GM21737 (cell line): Measurements from ENCODE around the gene L3MBTL3.

Experiments used
- ATAC-seq: cut with Tn5 transposase; IDR thresholded peaks from one replicate; pipeline ENCODE4 v1.9.1; 2021; ENCODE audit warnings: mild to moderate bottlenecking, moderate library complexity; ENCODE audit not compliant: unreplicated experiment

Gene L3MBTL3

GRCh38 chr6:130026859-130027258, 8.5 kb downstream of the L3MBTL3 start:
- no peak for ATAC-seq

GRCh38 chr6:130027948-130028347, 9.6 kb downstream of the L3MBTL3 start:
- ATAC-seq: peak; percentile 94

- no peak for ATAC-seq
These were observed 10.8 kb downstream of the L3MBTL3 start for GRCh38 chr6:130029163-130029562.

- ATAC-seq: no peak
These were observed 14.5 kb downstream of the L3MBTL3 start for GRCh38 chr6:130032758-130033340.

- ATAC-seq: no peak
These were observed 15.6 kb downstream of the L3MBTL3 start for GRCh38 chr6:130033949-130034348.

- no peak for ATAC-seq
These were observed 16.2 kb downstream of the L3MBTL3 start for GRCh38 chr6:130034378-130035146.

GRCh38 chr6:130035211-130035610, 16.8 kb downstream of the L3MBTL3 start:
- ATAC-seq: no peak

- ATAC-seq: no peak
These were observed 18.9 kb downstream of the L3MBTL3 start for GRCh38 chr6:130037207-130037811.

- ATAC-seq: no peak
These were observed 23.2 kb downstream of the L3MBTL3 start for GRCh38 chr6:130041594-130041993.

- no peak for ATAC-seq
These were observed 25.0 kb downstream of the L3MBTL3 start for GRCh38 chr6:130043344-130043743.

GRCh38 chr6:130045622-130046021, 27.2 kb downstream of the L3MBTL3 start:
- no peak for ATAC-seq

GRCh38 chr6:130046671-130047070, 28.3 kb downstream of the L3MBTL3 start:
- ATAC-seq: no peak

GRCh38 chr6:130047088-130047995, 29.0 kb downstream of the L3MBTL3 start:
- ATAC-seq: no peak

- no peak for ATAC-seq
These were observed 31.8 kb downstream of the L3MBTL3 start for GRCh38 chr6:130050230-130050629.

- ATAC-seq: no peak
These were observed 36.3 kb downstream of the L3MBTL3 start for GRCh38 chr6:130054725-130055124.

- ATAC-seq: no peak
These were observed 36.9 kb downstream of the L3MBTL3 start for GRCh38 chr6:130055271-130055670.

GRCh38 chr6:130057495-130057894, 39.1 kb downstream of the L3MBTL3 start:
- no peak for ATAC-seq

GRCh38 chr6:130063806-130064205, 45.4 kb downstream of the L3MBTL3 start:
- ATAC-seq: no peak

GRCh38 chr6:130065609-130066156, 47.3 kb downstream of the L3MBTL3 start:
- no peak for ATAC-seq

- no peak for ATAC-seq
These were observed 51.1 kb downstream of the L3MBTL3 start for GRCh38 chr6:130069485-130069884.

- ATAC-seq: no peak
These were observed 51.9 kb downstream of the L3MBTL3 start for GRCh38 chr6:130070326-130070725.
